Progenitor cell of endocrine pancreas (in vitro differentiated cells): ENCODE measurements around the gene THRB. TPM values are rescaled to one million over a fixed set of nuclear protein-coding genes. Genes with fewer than 3 reads are reported as not detected.

Source experiments
- DNase-seq: peaks from one replicate; pipeline ENCODE4 v3.0.0; 2021; ENCODE audit warnings: low spot score; ENCODE audit not compliant: unreplicated experiment
- H3K27ac Mint-ChIP-seq: 2 replicates; pipeline ENCODE4 v1.8.0; 2021; ENCODE audit warnings: mild to moderate bottlenecking, moderate library complexity, mixed read lengths
- H3K27me3 Mint-ChIP-seq: 2 replicates; pipeline ENCODE4 v1.8.0; 2021; ENCODE audit warnings: mixed read lengths
- H3K36me3 Mint-ChIP-seq: 2 replicates; pipeline ENCODE4 v1.8.0; 2022; ENCODE audit warnings: mixed read lengths; ENCODE audit not compliant: insufficient read depth
- H3K4me1 Mint-ChIP-seq: 2 replicates; pipeline ENCODE4 v1.8.0; 2021; ENCODE audit warnings: low read depth, mixed read lengths
- H3K4me3 Mint-ChIP-seq: 2 replicates; pipeline ENCODE4 v1.8.0; 2021; ENCODE audit warnings: low read depth, mild to moderate bottlenecking, moderate library complexity, mixed read lengths
- H3K9me3 Mint-ChIP-seq: 2 replicates; pipeline ENCODE4 v1.8.0; 2021; ENCODE audit warnings: low read depth, mixed read lengths
- long read RNA-seq: library from polyadenylated mRNA; unstranded; transcript quantifications from one replicate; pipeline ENCODE4 v2.0.0, GENCODE V29; 2020
- total RNA-seq: library from RNA; stranded (reverse); gene quantifications from 2 replicates; pipeline ENCODE4 v1.2.1, GENCODE V29; 2021
- TF ChIP-seq, protein P1 (sequence below): fragments of 200-600 bp; sonication (generic); IDR thresholded peaks from one replicate; pipeline ENCODE4 v1.5.0; 2021; ENCODE audit warnings: antibody characterized with exemption, mild to moderate bottlenecking; ENCODE audit not compliant: unreplicated experiment

Gene THRB
- 19.7 and 28.4 TPM in 2 replicates for total RNA-seq
- long read RNA-seq, full-length matches to known transcripts = 2 of 27 reads
- long read RNA-seq, partial matches to known transcripts = 3 of 27 reads
- long read RNA-seq, other reads (novel, unspliced or antisense) = 22 of 27 reads

DNA sequence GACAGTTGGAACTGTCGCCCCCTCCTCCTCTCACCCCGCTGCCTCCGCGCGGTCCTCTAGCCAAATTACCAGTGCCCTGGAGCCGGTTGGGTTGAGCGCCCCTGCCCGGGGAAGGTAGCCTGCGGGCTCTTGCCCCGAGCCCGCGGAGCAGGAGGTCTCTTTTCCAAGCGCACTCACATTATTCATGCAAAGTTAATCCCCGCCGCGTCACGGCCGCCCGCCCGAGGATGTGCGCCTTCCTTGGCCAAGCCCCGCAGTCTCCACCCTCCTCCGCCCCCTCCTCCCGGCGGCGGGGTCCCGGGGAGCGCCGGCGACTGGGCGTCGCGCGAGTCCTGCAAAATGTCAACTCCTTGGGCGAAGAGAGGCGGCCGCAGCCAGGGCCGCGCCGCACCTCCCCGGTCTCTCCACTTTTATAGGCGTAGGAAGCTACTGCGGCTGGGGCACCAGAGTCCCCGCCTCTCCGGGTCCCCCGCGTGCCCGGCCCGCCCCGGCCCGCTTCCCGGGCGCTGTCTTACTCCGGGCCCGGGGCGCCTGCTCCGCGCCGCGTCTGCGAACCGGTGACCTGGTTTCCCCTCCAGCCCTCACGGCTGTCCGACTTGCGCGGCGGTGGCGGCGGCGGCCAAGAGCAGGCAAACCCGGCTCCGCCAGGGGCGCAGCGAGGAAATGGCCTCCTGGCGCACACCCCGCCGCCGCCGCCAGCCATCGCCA, at the start of gene THRB:
Gene THRB, minus strand, starts transcription at position 233 of the 708 bp plus-strand sequence.
- Mint-ChIP-seq H3K36me3 (no peaks in the 10 kb centered on the region), H3K9me3 (no peaks in the 10 kb centered on the region), H3K4me3 (peak within 1 kb of the TSS; percentile 94), H3K27ac (peak within 1 kb of the TSS; percentile 98), H3K4me1 (peaks cover 15% of the 10 kb centered on the region), H3K27me3 (peaks cover 39% of the 10 kb centered on the region)
- TF ChIP-seq, protein P1, sequence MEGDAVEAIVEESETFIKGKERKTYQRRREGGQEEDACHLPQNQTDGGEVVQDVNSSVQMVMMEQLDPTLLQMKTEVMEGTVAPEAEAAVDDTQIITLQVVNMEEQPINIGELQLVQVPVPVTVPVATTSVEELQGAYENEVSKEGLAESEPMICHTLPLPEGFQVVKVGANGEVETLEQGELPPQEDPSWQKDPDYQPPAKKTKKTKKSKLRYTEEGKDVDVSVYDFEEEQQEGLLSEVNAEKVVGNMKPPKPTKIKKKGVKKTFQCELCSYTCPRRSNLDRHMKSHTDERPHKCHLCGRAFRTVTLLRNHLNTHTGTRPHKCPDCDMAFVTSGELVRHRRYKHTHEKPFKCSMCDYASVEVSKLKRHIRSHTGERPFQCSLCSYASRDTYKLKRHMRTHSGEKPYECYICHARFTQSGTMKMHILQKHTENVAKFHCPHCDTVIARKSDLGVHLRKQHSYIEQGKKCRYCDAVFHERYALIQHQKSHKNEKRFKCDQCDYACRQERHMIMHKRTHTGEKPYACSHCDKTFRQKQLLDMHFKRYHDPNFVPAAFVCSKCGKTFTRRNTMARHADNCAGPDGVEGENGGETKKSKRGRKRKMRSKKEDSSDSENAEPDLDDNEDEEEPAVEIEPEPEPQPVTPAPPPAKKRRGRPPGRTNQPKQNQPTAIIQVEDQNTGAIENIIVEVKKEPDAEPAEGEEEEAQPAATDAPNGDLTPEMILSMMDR = peak; percentile 55
- peak; percentile 63 for DNase-seq

DNA sequence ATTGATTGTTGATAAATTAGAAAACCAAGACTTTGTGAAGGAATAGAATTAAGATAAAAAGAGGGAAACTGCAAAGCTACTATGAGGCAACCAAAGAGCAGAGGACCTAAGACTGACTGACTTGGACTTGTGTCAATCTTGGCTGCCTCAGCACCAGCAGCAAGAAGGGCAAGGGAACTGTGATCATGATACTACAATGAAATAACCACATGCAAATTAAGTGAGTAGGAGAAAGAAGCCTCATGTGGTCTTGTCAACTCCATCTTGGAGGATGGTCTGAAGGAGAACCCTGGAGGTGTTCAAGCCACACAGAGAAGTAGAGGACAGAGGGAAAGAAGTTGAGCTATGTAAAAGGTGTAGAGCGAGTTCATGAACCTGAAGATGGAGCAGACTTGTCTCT, 47.3 kb upstream of the THRB start:
- DNase-seq = no peak
- Mint-ChIP-seq H3K4me1 (peaks cover 10% of the 10 kb centered on the region), H3K9me3 (peaks cover 4% of the 10 kb centered on the region), H3K36me3 (no peaks in the 10 kb centered on the region), H3K4me3 (no peak overlapping the region), H3K27ac (no peak overlapping the region), H3K27me3 (peaks cover 7% of the 10 kb centered on the region)
- TF ChIP-seq, protein P1 = no peak

DNA sequence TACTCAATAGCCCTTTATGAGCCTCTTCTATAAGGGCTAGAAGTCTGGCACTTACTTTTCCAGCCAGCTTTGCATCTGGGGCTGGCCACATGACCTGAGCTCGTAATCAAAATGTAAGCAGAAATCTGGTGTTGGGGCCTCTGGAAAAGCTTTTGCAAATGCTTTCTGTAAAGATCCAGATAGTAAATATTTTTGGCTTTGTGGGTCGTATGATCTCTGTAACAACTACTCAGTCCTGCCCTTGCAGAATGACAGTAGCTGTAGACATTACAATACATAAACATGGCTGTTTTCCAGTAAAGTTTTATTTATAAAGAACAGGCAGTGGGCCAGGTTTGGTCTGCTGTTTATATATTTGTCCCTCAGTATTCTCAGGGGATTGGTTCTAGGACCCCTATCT, 46.2 kb upstream of the THRB start:
- Mint-ChIP-seq H3K9me3 (peaks cover 4% of the 10 kb centered on the region), H3K27ac (no peak overlapping the region), H3K4me1 (peaks cover 10% of the 10 kb centered on the region), H3K36me3 (no peaks in the 10 kb centered on the region), H3K4me3 (no peak overlapping the region), H3K27me3 (peaks cover 4% of the 10 kb centered on the region)
- DNase-seq = no peak
- TF ChIP-seq, protein P1 = no peak

DNA sequence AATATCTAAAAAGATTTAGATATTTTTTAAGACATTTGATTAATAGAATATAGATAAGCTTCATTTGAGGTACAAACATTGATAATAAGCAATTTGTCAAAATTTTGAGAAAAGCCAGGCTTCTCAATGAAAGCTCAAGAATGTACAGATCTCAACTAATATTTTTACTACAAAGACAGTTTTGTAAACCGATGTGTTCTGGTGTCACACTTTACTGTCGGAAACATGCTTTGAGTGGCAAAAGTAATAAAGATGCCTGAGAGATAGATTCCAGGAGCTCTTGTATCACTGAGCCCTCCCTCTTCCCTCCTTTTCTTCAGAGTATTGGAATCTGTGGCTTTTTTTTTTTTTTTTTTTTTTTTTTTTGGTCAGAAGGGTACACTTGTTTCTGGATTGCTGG, 45.0 kb upstream of the THRB start:
- peaks cover 4% of the 10 kb centered on the region for H3K27me3 Mint-ChIP-seq
- H3K4me1 Mint-ChIP-seq = peaks cover 8% of the 10 kb centered on the region
- no peaks in the 10 kb centered on the region for H3K36me3 Mint-ChIP-seq
- TF ChIP-seq, protein P1 = no peak
- no peak overlapping the region for H3K27ac Mint-ChIP-seq
- no peak overlapping the region for H3K4me3 Mint-ChIP-seq
- DNase-seq = no peak
- H3K9me3 Mint-ChIP-seq = peaks cover 4% of the 10 kb centered on the region

DNA sequence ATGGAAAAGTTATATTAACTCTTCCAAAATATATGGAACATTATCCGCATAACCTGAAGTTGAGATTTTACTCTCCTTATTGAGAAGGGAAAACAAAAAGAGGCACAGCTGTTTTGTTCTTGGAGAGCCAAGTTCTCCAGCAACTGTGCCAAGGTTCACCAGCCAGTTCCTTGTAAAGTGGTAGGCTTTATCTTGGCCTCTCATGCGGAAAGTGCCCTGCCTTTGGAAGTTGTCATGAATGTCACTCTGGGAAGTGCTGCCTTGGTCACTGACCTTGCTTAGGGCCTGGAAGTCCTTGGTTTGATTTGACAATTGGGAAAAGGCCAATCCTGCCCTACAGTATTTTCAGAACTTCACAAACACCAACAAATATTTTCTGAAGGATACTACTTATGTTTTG, 44.2 kb upstream of the THRB start:
- Mint-ChIP-seq H3K27ac (no peak overlapping the region), H3K27me3 (peaks cover 6% of the 10 kb centered on the region), H3K9me3 (peaks cover 4% of the 10 kb centered on the region), H3K36me3 (no peaks in the 10 kb centered on the region), H3K4me1 (peaks cover 8% of the 10 kb centered on the region), H3K4me3 (no peak overlapping the region)
- TF ChIP-seq, protein P1 = no peak
- DNase-seq = no peak
